Right lung (tissue), 5 donors: ENCODE data around the gene AMT. TPM values are rescaled to one million over a fixed set of nuclear protein-coding genes. Genes with fewer than 3 reads are reported as not detected.
"Not testable (repeated sequence)": the region's sequence is repeated elsewhere in the genome, so short reads cannot be mapped to it uniquely, and the experiment has no call there.

Experiments used
- DNase-seq, 2 donors: peaks; one replicate each; pipeline ENCODE4 v3.0.0-alpha.2; 2013
- polyA plus RNA-seq, 5 donors: library from polyadenylated mRNA; unstranded; fragments of 120-200 nt; gene quantifications; one replicate each; pipeline versions ENCODE4 v1.2.1 to v1.2.3, GENCODE V29; 2013; ENCODE audit warnings: inconsistent platforms in 1 of 5, low replicate concordance in 1 of 5; ENCODE audit not compliant: insufficient read length in 5 of 5, insufficient read depth in 1 of 5

AMT gene
- polyA plus RNA-seq, 5 donors: 26.3 to 41.7 (median 29.9) TPM

DNA sequence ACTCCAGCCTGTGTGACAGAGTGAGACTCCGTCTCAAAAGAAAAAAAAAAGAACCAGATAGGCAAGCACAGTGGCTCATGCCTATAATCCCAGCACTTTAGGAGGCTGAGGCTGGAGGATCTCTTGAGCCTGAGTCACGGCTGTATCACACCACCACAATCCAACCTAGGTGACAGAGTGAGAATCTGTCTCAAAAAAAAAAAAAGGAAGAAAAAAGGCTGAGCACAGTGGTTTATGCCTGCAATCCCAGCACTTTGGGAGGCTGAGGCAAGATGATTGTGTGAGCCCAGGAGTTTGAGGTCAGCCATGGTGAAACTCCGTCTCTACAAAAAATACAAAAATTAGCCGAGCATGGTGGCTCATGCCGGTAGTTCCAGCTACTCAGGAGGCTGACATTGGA is 12.5 kb upstream of the AMT start:
- no peak for DNase-seq

DNA sequence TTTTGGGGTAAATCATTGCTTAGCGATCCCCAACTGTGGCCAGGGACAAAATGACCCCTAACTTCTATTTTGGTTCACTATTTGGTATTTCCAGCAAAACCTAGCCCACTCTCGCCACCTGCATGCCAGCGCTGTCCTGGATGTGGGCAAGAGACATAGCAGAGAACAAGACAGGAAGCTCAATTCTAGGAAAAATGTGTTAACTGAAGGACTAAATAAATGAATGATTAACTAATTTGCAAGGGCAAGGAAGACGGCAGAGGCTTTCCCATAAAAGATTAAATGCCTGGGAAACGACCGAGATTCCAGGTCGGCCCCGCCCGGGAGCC is 6.4 kb upstream of the AMT start:
- no peak for DNase-seq

DNA sequence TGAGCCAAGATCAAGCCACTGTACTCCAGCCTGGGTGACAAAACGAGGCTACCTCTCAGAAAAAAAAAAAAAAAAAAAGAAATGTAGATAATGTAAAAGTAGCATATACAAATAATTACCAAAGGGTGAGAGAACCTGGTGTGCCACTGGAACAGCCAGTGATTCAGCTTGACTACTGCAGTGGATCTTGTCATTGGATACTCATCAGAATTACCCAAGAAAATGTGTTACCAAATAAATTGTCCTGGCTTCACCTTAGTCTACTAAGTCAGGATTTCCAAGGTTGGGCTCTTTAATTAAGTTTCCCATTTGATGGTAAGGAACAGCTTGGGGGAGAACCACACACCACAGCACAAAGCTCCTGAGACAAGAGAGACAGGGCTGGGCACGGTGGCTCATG is 5.3 kb upstream of the AMT start:
- DNase-seq: no peak

DNA sequence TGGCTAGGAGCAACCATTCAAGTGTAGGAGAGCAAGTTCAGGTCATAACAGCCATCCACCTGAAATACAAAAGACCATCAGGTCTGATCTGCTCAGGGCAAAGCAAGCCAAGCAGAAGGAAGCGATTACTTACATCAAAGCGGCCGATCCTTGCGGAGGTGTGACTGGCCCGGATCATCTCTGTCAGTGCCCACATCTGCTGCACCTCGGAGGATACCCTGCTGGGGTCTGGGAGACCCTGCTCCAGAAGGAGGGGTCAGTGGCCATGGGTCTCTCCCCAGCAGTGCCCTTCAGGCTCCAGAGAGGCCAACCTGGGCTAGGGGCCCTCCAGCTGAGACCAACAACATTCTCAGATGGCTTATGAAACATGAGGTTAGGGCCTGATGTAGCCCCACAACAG is 2.5 kb upstream of the AMT start:
- no peak for DNase-seq

DNA sequence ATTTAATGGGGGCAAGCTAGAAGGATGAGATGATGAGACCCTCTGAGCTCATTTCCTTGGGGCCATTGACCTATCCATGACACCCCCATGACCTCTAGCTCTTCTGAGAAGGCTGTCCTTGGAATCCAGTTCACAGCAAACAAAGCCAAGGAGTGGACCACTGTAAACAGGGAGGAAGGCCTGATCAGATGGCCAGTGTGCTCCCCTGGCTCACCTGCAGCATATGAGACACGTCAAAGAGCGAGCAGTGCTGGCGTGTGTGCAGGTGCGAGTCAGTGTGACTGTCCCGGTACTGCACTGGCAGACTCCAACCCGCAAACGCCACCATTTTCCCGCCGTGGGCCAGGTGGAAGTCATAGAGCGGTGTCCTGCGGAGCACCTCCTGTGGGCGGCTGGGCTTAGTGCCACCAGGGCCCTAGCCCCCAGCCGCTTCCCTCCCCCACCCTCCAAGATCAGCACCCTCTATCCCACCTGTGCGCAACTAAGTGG is 339 bp downstream of the AMT start:
- DNase-seq: no peak

DNA sequence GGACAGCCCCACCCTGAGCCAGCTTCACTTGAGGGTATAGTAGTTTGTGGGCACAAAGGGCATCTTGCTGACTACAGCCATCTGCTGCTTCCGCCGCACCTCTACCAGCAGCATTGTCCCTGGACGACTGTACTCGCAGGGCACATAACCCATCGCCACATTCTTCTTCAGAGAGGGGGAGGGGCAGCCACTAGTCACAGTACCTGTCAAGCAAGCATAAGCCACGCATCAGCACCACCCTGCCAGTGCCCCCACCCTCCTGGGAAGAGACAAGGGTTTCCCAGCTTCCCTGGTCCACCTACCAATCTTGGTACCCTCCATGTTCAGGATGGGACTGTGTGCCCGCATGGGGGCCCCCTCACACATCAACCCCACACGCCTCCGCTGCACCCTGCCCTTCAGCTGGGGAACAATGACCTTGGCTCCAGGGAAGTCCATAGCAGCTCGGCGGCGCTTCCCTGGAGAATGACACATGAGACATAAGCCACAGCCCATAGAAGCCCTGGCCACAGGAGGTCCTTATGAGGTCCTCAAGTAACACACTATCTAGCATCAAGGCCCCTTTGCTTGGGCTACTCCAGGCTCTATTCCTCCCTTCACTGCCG is 4.7 kb downstream of the AMT start:
- DNase-seq: no peak

DNA sequence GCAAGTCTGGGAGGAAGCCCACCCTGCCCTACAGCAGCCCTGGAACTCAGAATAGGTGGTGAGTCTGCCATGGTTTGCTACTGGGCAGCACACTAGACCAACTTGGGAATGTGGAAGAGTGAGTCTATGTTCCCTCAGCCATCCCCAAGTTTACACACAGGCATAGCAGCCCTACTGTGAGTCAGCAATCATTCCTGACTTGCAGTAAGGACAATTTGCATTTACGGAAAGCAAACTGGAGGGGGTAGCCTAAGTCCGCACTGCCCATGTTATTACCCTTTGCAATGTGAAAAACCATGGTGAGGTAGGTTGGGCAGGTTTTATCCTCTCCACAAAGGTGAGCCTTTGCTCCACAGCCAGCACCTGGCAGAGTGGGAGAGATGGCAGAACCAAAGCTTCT is 5.4 kb downstream of the AMT start:
- DNase-seq: no peak

DNA sequence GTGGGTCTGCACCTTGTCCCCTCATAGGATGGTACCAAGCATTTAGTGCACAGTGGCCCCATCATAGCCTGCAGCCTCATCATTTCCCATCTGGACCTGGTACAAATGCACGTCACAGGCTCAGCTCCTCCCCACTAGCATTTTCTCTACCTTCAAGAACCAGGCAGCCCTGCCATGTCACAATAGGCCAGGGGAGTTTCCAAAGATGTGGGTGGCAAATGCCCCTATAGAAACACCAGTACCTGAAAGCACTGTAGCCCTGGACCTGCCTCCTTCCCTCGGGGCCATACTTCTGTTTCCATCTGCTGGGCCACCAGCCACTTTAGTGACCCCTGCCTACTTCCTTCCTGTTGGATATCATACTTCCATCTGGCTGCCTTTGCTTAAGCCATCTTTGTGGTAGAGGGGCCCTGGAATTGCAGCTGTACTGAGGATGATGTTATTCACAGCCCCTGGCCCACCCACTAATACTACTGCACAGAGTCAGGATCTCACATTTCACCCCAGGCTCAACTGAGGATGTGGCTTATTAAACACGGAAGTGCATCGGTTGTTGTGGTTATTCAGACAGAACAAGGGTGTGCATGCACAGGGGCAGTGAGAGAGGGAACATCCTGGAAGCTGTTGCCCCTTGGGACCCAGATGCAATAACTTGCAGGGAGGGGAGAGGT is 6.2 kb downstream of the AMT start:
- no peak for DNase-seq

DNA sequence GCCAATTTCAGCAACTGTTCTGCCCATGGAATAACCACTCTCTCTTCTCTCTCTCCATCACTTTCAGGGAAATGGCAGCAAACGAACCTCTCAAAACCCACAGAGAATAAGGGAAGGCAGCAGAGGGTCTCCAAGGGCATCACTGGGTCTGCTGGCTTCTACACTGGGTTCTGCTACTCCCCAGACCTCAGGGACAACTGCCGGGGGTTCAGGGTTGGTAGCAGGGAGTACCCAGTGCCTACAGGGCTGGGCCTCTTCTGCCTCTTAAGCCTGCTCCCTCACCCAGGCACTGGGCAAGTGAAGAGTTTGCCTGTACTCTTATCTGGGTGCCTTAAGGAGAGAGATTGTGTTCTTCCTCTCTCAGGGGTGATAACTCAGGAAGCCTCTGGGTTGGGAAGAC is 7.5 kb downstream of the AMT start:
- no peak for DNase-seq

DNA sequence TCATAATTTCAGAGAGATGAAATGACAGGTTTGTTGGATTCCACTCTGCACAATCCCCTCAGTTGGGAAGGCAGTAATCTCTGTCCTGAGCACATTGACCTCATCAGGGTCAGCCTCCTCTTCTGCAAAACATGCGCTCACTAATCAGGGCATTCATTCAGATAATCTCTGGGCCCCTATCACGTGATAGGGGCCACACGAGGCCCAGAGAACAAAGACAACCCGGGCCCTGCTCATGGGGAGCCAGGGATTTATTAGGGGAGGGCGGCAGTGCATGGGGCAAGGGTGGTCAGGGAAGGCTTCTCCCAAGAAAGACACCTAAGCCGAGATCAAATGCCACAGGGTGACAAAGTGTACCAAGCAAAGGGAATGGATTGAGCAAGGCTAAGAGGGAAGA is 8.9 kb downstream of the AMT start:
- DNase-seq: no peak

DNA sequence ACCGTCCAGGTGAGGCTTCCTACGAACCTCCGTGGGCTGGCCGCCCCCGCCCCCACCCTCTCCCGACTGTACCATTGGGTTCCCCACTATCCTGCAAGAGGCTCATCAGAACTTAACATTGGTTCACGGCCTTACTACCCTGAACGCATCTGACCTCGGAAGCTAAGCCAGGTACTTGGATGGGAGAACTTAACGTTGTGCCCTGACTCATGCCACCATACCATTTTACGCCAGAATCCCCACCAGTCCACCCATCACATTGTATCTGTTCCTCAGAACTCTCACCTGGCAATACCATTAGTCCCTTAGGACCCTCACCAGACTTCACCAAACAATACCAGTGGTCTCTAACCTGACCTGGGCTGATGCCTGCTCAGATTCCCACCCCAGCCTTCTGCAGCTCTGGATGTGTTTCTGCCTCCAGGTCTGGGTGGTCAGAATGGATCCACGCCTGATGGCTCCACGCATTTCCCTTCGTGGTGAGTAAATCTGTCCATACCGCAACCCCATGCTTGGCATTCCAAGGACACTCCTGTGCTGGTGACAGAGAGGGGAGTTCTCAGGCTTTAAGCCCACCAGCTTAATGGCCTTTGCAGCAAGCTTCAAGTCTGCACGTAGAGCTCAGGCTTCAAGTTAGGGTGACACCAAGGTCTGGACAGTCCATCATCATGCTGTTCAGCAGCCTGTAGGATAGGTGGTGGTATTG is 9.5 kb downstream of the AMT start:
- no peak for DNase-seq

DNA sequence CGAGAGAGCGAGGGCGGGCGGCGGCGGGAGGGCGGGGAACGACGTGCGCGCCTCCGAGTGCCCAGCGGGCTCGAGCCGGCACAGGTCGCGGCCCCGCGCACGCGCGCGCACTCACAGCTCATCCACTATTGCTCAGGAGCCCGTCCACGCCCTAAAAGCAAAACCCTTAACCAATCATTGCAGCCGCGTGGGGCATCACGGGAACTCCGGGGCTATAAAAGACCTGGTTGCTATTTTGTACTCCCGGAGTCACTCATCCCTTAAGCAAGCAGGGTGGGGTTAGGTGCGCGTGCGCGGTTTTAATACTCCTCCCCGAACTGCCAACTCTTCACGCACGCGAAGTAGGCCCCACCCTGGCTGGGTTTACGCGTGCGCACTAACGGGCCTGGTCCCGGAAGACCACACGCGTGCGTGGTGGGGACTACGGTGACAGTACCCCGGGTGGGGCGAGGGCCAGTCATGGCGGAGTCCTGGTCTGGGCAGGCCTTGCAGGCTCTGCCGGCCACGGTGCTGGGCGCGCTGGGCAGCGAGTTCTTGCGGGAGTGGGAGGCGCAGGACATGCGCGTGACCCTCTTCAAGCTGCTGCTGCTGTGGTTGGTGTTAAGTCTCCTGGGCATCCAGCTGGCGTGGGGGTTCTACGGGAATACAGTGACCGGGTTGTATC is 10.2 kb downstream of the AMT start, which contains the start of the genes RHOA and TCTA:
TSS of gene RHOA (minus strand) at position 9 of the 664 bp plus-strand sequence. CDS start 36,387 bp downstream, outside the sequence.
TSS of gene TCTA (plus strand) at position 456 of the 664 bp plus-strand sequence. CDS start at position 460, 4 bp downstream.
- peak; percentile 99 to 100 for DNase-seq

DNA sequence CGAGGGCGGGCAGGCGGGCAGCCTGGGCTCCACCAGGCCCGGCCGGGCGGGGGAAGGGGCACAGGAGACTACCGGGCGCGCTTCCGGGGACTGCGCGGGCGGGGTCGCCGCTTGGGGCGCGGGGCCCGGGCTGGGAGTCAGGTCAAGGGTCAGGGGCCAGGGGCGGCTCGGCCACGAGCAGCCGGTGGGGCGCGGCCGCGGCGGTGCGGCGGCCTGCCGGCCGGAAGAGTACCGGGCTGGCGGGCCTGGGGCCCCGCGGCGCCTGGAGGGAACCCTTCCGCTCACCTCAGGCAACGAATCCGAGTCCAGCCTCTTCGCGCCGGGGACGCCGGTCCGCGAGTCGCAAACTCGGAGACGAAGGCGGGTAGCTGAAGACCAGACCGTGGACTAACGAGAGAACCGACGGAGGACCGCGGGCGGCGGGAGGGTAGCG is 10.7 kb downstream of the AMT start:
- DNase-seq: no peak

DNA sequence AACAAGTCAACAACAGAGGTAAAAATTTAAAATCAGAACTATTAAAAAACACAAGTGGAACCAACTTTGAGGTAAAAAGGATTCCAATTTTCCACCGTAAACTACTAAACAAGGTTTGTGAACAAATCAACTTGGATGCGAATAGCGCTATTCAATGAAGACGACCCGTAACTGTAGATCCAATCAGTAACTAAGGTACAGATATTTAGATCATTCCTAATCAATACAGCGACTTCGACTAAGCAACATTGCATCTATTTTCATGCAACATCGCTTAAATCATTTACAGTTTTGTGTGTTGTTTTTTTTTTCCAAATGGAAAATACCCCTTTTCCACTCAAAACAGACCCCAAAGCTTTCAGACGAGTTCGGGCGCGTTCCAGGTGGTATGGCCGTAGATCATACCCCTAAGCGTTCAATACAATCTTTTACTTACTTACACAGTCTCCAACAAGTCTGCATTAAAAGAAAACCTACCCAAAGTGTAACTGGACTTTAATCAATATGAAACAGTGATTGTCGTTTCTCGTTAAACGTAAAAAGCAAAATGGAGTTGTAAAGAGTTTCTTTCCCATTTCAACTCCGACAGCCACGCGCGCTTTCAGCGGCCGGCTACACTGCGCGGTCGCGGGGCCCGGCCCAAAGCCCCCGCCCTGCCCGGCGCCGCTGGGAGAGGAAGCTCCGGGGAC is 11.3 kb downstream of the AMT start:
- DNase-seq: no peak

DNA sequence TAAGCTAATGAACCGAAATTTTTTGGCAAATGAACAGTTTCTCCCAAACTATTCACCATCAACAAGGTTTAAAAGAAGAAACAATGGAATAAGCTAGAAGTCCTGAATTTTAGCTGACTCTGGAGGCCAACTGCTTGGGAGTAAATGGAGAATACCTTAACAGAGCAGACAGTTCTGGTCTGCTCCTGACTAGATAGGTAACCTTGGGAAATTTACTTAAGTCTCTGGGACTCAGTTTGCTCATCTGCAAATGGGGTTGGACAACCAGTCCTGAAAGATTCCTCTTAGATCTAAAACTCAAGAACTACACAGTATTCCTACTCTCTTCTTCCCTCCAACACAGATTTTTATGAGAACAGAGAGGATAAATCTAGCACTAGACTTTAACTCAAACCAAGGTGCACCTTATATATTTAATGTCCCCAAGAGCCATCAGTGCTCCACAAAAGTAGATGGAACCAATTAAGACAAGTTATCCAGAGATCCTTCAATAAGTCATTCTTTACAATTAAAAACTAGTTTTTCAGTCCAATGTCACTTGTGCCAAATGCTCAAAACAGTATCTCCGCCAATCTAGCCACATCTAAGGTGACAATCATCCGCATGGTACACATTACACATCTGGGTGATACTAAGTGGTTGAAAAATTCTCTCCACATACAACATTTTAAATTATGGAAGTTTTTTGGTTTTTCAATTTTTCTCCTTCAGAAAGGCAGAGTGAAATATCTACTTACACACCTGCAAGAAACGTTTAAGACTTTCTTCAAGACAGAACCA is 12.0 kb downstream of the AMT start:
- no peak for DNase-seq

DNA sequence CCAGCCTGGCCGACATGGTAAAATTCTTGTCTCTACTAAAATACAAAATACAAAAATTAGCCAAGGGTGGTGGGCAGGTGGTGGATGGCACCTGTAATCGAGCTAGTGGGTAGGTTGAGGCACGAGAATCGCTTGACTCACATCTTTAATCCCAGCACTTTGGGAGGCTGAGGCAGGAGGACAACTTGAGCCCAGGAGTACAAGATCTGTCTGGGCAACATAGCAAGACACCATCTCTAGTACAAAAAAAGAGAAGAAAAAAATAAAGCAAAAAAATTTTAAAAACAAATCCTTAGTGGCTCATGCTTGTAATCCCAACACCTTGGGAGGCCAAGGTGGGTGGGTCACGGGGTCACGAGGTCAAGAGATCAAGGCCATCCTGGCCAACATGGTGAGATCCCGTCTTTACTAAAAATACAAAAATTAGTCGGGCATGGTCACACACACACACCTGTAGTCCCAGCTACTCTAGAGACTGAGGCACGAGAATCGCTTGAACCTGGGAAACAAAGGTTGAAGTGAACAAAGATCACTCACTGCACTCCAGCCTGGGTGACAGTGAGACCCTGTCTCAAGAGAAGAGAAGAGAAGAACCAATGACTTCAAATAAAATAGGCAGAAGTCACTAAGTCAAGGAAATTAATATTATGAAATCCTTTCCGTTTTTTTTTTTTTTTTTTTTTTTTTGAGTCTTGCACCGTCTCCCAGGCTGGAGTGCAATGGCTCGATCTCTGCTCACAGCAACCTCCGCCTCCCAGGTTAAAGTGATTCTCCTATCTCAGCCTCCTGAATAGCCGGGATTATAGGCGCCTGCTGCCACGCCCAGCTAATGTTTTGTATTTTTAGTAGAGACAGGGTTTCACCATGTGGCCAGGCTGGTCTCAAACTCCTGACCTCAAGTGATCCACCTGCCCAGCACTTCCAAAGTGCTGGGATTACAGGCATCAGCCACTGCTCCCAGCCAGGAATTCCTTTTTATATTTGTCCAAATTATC is 15.4 kb downstream of the AMT start:
- DNase-seq: no peak

DNA sequence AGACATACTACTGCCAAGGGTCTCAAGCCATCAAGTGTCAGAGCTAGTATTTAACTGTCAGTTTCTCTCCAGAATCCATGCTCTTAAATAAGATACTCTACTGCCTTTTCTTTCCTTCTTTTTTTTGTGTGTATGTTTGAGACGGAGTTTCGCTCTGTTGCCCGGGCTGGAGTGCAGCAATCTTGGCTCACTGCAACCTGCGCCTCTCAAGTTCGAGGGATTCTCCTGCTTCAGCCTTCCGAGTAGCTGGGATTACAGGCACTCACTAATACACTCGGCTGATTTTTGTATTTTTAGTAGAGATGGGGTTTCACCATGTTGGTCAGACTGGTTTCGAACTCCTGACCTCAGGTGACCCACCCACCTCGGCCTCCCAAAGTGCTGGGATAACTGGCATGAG is 16.7 kb downstream of the AMT start:
- not testable (repeated sequence) for DNase-seq

DNA sequence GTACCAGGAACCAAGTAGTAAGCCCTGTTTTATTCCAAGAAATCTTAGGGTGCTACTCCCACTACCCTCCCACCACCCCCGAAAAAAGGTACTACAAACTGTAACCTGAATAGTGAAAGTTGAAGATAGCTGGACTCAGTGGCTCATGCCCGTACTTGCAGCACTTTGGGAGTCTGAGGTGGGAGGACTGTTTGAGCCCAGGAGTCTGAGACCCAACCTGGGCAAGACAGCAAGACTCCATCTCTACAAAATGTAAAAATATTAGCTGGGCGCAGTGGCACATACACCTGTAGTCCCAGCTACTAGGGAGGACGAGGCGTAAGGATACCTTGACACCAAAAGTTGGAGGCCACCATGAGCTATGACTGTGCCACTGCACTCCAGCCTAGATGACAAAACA is 18.4 kb downstream of the AMT start:
- no peak for DNase-seq

DNA sequence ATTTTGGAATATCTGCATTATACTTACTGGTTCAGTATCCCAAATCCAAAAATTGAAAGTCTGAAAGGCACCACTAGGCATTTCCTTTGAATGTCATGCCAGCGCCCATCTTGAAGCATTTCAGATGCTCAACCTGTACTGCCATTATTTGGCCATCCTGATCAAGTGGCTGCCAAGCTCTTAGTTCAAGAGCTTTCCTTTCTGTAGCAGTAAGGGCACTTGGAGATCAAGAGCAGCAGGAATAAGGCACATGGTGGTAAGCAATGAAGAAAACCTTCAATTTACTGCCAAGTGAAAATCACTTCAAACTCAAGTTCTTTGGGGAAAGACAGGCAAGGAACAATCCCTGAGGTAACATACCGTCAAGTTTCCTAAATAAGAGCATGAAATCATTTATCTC is 20.5 kb downstream of the AMT start:
- peak; percentile 24 to 40 for DNase-seq

DNA sequence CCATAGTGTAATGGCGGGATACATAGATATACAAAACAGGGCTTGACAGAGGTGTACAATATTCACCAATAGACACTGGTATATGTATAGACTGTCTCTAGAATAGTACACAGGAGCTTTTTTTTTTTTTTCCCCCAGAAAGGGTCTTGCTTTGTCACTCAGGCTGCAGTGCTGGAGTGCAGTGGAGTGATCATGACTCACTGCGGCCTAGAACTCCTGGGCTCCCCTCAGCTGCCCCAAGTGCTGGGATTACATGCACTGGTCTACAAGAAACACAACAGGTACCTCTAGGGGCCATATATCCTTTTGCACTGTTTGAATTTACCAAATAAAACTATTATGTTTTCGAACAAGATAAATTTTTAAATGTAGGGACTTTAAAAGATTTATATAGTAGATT is 22.8 kb downstream of the AMT start:
- DNase-seq: no peak
